Activated naive CD4-positive, alpha-beta T cell treated with anti-CD3 and anti-CD28 coated beads, Interleukin-2, amount 10 ng/mL, durations not matched to agents 7 days and 5 days (primary cell): Measurements from ENCODE around the gene TKT.

Experiments
- CTCF ChIA-PET: fragments of 350-600 bp; sonication (Branson Sonifier 250); formaldehyde crosslinking; loops from one replicate; lab custom pipeline; 2021; ENCODE audit warnings: antibody characterized with exemption; lab: Charles Lee
- DNase-seq: peaks from one replicate; pipeline ENCODE4 v3.0.0-alpha.2; 2020
- H3K27ac Mint-ChIP-seq: one replicate; pipeline ENCODE4 v1.8.0; 2021; ENCODE audit warnings: mild to moderate bottlenecking, moderate library complexity, mixed read lengths
- H3K27me3 Mint-ChIP-seq: one replicate; pipeline ENCODE4 v1.8.0; 2021; ENCODE audit warnings: mild to moderate bottlenecking, mixed read lengths
- H3K36me3 Mint-ChIP-seq: one replicate; pipeline ENCODE4 v1.8.0; 2021; ENCODE audit warnings: mixed read lengths
- H3K4me1 Mint-ChIP-seq: one replicate; pipeline ENCODE4 v1.8.0; 2021; ENCODE audit warnings: mixed read lengths
- H3K4me3 Mint-ChIP-seq: one replicate; pipeline ENCODE4 v1.8.0; 2021; ENCODE audit warnings: mild to moderate bottlenecking, moderate library complexity, mixed read lengths
- H3K9me3 Mint-ChIP-seq: one replicate; pipeline ENCODE4 v1.8.0; 2021; ENCODE audit warnings: mixed read lengths

TKT gene

GRCh38 chr3:53188136-53188685 lies 67.6 kb downstream of the TKT start:
- Mint-ChIP-seq H3K36me3 (peaks cover 13% of the 10 kb centered on the region), H3K27ac (no peak overlapping the region), H3K9me3 (no peaks in the 10 kb centered on the region), H3K27me3 (no peaks in the 10 kb centered on the region), H3K4me1 (peaks cover 6% of the 10 kb centered on the region), H3K4me3 (no peak overlapping the region)
- CTCF ChIA-PET = interaction anchor here (2.6 kb wide), 1 partner anchor 8 kb away, joined by 7 read pairs; no protein-coding TSS in a partner anchor
- DNase-seq = no peak

GRCh38 chr3:53187430-53187829 lies 68.4 kb downstream of the TKT start:
- H3K4me1 Mint-ChIP-seq = peaks cover 4% of the 10 kb centered on the region

GRCh38 chr3:53186726-53187125 lies 69.1 kb downstream of the TKT start:
- Mint-ChIP-seq H3K4me3 (no peak overlapping the region), H3K36me3 (peaks cover 15% of the 10 kb centered on the region), H3K27ac (no peak overlapping the region), H3K4me1 (peaks cover 4% of the 10 kb centered on the region), H3K27me3 (no peaks in the 10 kb centered on the region), H3K9me3 (no peaks in the 10 kb centered on the region)
- no peak for DNase-seq
- CTCF ChIA-PET = interaction anchor here (1.3 to 2.6 kb wide), 2 partner anchors 10 to 53 kb away, joined by 3 to 7 read pairs; no protein-coding TSS in a partner anchor

More at GRCh38 chr3:53187430-53187829, 68.4 kb downstream of the TKT start:
- Mint-ChIP-seq H3K4me3 (no peak overlapping the region), H3K27ac (no peak overlapping the region), H3K27me3 (no peaks in the 10 kb centered on the region), H3K36me3 (peaks cover 15% of the 10 kb centered on the region), H3K9me3 (no peaks in the 10 kb centered on the region)
- CTCF ChIA-PET = interaction anchor here (1.3 to 2.6 kb wide), 2 partner anchors 9 to 54 kb away, joined by 3 to 7 read pairs; no protein-coding TSS in a partner anchor
- DNase-seq = no peak

GRCh38 chr3:53185761-53186465 lies 69.9 kb downstream of the TKT start:
- CTCF ChIA-PET = interaction anchor here (2.6 kb wide), 1 partner anchor 10 kb away, joined by 7 read pairs; no protein-coding TSS in a partner anchor
- no peak overlapping the region for H3K4me3 Mint-ChIP-seq
- H3K4me1 Mint-ChIP-seq = peaks cover 4% of the 10 kb centered on the region
- no peaks in the 10 kb centered on the region for H3K9me3 Mint-ChIP-seq
- no peaks in the 10 kb centered on the region for H3K27me3 Mint-ChIP-seq
- no peak for DNase-seq
- no peak overlapping the region for H3K27ac Mint-ChIP-seq
- H3K36me3 Mint-ChIP-seq = peaks cover 15% of the 10 kb centered on the region

GRCh38 chr3:53184701-53185100 lies 71.1 kb downstream of the TKT start:
- no peaks in the 10 kb centered on the region for H3K27me3 Mint-ChIP-seq
- no peak overlapping the region for H3K4me3 Mint-ChIP-seq

GRCh38 chr3:53183514-53183913 lies 72.3 kb downstream of the TKT start:
- Mint-ChIP-seq H3K27ac (no peak overlapping the region), H3K36me3 (peaks cover 23% of the 10 kb centered on the region), H3K4me1 (peaks cover 4% of the 10 kb centered on the region), H3K27me3 (no peaks in the 10 kb centered on the region), H3K9me3 (no peaks in the 10 kb centered on the region), H3K4me3 (no peak overlapping the region)
- no peak for DNase-seq
- CTCF ChIA-PET = interaction anchor here (1.6 kb wide), 1 partner anchor 12 kb away, joined by 5 read pairs; no protein-coding TSS in a partner anchor

More at GRCh38 chr3:53184701-53185100, 71.1 kb downstream of the TKT start:
- peaks cover 15% of the 10 kb centered on the region for H3K36me3 Mint-ChIP-seq
- DNase-seq = no peak
- H3K9me3 Mint-ChIP-seq = no peaks in the 10 kb centered on the region
- no peak overlapping the region for H3K27ac Mint-ChIP-seq
- CTCF ChIA-PET = no interaction called here
- H3K4me1 Mint-ChIP-seq = peaks cover 4% of the 10 kb centered on the region

- no peaks in the 10 kb centered on the region for H3K9me3 Mint-ChIP-seq
- no peak overlapping the region for H3K27ac Mint-ChIP-seq
- DNase-seq = no peak
Measured at GRCh38 chr3:53182764-53183355, 73.0 kb downstream of the TKT start.

GRCh38 chr3:53181528-53181927 lies 74.3 kb downstream of the TKT start:
- CTCF ChIA-PET = no interaction called here
- H3K27me3 Mint-ChIP-seq = no peaks in the 10 kb centered on the region
- no peaks in the 10 kb centered on the region for H3K9me3 Mint-ChIP-seq
- H3K4me3 Mint-ChIP-seq = no peak overlapping the region
- peaks cover 23% of the 10 kb centered on the region for H3K36me3 Mint-ChIP-seq
- no peak for DNase-seq
- peaks cover 4% of the 10 kb centered on the region for H3K4me1 Mint-ChIP-seq
- H3K27ac Mint-ChIP-seq = no peak overlapping the region

More at GRCh38 chr3:53182764-53183355, 73.0 kb downstream of the TKT start:
- H3K4me3 Mint-ChIP-seq = no peak overlapping the region
- peaks cover 4% of the 10 kb centered on the region for H3K4me1 Mint-ChIP-seq
- peaks cover 23% of the 10 kb centered on the region for H3K36me3 Mint-ChIP-seq
- no peaks in the 10 kb centered on the region for H3K27me3 Mint-ChIP-seq
- CTCF ChIA-PET = interaction anchor here (1.6 kb wide), 1 partner anchor 13 kb away, joined by 5 read pairs; no protein-coding TSS in a partner anchor

- no peak for DNase-seq
- CTCF ChIA-PET = no interaction called here
- Mint-ChIP-seq H3K4me1 (peaks cover 4% of the 10 kb centered on the region), H3K27ac (no peak overlapping the region), H3K27me3 (no peaks in the 10 kb centered on the region), H3K36me3 (peaks cover 23% of the 10 kb centered on the region), H3K9me3 (no peaks in the 10 kb centered on the region), H3K4me3 (no peak overlapping the region)
Measured at GRCh38 chr3:53181024-53181371, 74.8 kb downstream of the TKT start.

- Mint-ChIP-seq H3K9me3 (no peaks in the 10 kb centered on the region), H3K4me3 (no peak overlapping the region), H3K4me1 (peaks cover 4% of the 10 kb centered on the region), H3K36me3 (peaks cover 23% of the 10 kb centered on the region), H3K27me3 (no peaks in the 10 kb centered on the region), H3K27ac (no peak overlapping the region)
- CTCF ChIA-PET = no interaction called here
- no peak for DNase-seq
Measured at GRCh38 chr3:53180305-53181023, 75.4 kb downstream of the TKT start.

GRCh38 chr3:53179580-53179979 lies 76.2 kb downstream of the TKT start:
- Mint-ChIP-seq H3K27me3 (no peaks in the 10 kb centered on the region), H3K4me1 (no peaks in the 10 kb centered on the region), H3K36me3 (peaks cover 17% of the 10 kb centered on the region), H3K27ac (no peak overlapping the region), H3K9me3 (no peaks in the 10 kb centered on the region), H3K4me3 (no peak overlapping the region)
- CTCF ChIA-PET = interaction anchor here (1.3 kb wide), 1 partner anchor 17 kb away, joined by 4 read pairs; no protein-coding TSS in a partner anchor
- DNase-seq = no peak

- Mint-ChIP-seq H3K4me1 (no peaks in the 10 kb centered on the region), H3K27me3 (no peaks in the 10 kb centered on the region), H3K36me3 (peaks cover 18% of the 10 kb centered on the region), H3K9me3 (no peaks in the 10 kb centered on the region), H3K4me3 (no peak overlapping the region), H3K27ac (no peak overlapping the region)
- no peak for DNase-seq
- CTCF ChIA-PET = no interaction called here
Measured at GRCh38 chr3:53178246-53178645, 77.6 kb downstream of the TKT start.

- CTCF ChIA-PET = no interaction called here
- Mint-ChIP-seq H3K9me3 (no peaks in the 10 kb centered on the region), H3K4me1 (peaks cover 5% of the 10 kb centered on the region), H3K4me3 (no peak overlapping the region), H3K27me3 (no peaks in the 10 kb centered on the region), H3K36me3 (peaks cover 13% of the 10 kb centered on the region), H3K27ac (no peak overlapping the region)
- DNase-seq = no peak
Measured at GRCh38 chr3:53175613-53176540, 79.9 kb downstream of the TKT start.
